Ishikawa (cell line): ENCODE data around the gene FASLG.

Experiments used
- CEBPB ChIP-seq: IDR thresholded peaks from 2 replicates; pipeline ENCODE4 v1.6.1; 2012
- CREB1 ChIP-seq: IDR thresholded peaks from 2 replicates; pipeline ENCODE4 v1.6.1; 2012; ENCODE audit warnings: low read depth
- EGR1 ChIP-seq: IDR thresholded peaks from 2 replicates; pipeline ENCODE4 v1.6.1; 2012
- EP300 ChIP-seq: IDR thresholded peaks from 2 replicates; pipeline ENCODE4 v1.6.1; 2012; ENCODE audit warnings: borderline replicate concordance
- FOXM1 ChIP-seq: IDR thresholded peaks from 2 replicates; pipeline ENCODE4 v1.6.1; 2012; ENCODE audit warnings: low read depth, borderline replicate concordance
- MAX ChIP-seq: IDR thresholded peaks from 2 replicates; pipeline ENCODE4 v1.6.1; 2012
- NFIC ChIP-seq: IDR thresholded peaks from 2 replicates; pipeline ENCODE4 v1.6.1; 2012
- RAD21 ChIP-seq: IDR thresholded peaks from 2 replicates; pipeline ENCODE4 v1.6.1; 2012; ENCODE audit warnings: low read depth
- REST ChIP-seq: IDR thresholded peaks from 2 replicates; pipeline ENCODE4 v1.6.1; 2012; ENCODE audit warnings: low read depth, mild to moderate bottlenecking
- TAF1 ChIP-seq: IDR thresholded peaks from 2 replicates; pipeline ENCODE4 v1.6.1; 2012; ENCODE audit warnings: low read depth, mild to moderate bottlenecking
- TCF12 ChIP-seq: IDR thresholded peaks from 2 replicates; pipeline ENCODE4 v1.6.1; 2012; ENCODE audit warnings: low read depth
- TEAD4 ChIP-seq: IDR thresholded peaks from 2 replicates; pipeline ENCODE4 v1.6.1; 2012
- YY1 ChIP-seq: IDR thresholded peaks from 2 replicates; pipeline ENCODE4 v1.6.1; 2012; ENCODE audit warnings: low read depth
- ZBTB7A ChIP-seq: IDR thresholded peaks from 2 replicates; pipeline ENCODE4 v1.6.1; 2012; ENCODE audit warnings: low read depth
- TF ChIP-seq, protein P1 (sequence below): IDR thresholded peaks from 2 replicates; pipeline ENCODE4 v1.6.1; 2012

Gene FASLG

GRCh38 chr1:172650474-172651193 is 8.3 kb upstream of the FASLG start:
- no peak for TF ChIP-seq MAX

DNA sequence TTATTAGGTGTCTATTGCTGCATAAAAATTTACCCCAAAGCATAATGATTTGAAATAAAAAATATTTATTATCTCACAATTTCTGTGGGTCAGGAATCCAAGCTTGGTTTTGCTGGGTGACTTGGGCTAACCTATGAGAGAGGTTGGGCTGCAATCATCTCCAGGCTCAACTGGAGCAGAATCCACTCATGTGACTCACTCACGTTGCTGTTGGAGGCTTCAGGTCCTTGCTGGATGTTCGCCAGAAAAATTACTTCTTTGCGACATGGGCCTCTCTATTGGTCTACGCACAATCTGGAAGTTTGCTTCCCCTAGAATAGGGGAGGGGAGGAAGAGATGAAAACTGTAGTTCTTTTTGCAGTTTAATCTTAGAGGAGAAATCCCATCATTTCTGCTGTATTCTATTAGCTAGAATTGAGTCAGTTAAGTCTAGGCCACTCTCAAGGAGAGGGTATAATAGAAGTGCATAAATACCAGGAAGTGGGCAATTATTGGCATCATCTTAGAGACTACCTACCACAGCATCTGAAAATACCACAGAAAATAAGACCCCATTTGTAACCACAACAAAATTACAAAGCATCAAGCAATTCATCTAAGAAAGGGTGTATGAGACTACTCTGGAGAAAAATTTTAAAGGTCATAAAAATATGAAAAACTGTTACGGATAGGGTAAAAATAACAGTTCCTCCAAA is 5.7 kb upstream of the FASLG start:
- TF ChIP-seq, protein P1, sequence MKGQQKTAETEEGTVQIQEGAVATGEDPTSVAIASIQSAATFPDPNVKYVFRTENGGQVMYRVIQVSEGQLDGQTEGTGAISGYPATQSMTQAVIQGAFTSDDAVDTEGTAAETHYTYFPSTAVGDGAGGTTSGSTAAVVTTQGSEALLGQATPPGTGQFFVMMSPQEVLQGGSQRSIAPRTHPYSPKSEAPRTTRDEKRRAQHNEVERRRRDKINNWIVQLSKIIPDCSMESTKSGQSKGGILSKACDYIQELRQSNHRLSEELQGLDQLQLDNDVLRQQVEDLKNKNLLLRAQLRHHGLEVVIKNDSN = 0 out of 2 replicates have a peak, but pooled peaks have one; percentile 19
- TF ChIP-seq NFIC (0 out of 2 replicates have a peak, but pooled peaks have one; percentile 17), RAD21 (no peak)

DNA sequence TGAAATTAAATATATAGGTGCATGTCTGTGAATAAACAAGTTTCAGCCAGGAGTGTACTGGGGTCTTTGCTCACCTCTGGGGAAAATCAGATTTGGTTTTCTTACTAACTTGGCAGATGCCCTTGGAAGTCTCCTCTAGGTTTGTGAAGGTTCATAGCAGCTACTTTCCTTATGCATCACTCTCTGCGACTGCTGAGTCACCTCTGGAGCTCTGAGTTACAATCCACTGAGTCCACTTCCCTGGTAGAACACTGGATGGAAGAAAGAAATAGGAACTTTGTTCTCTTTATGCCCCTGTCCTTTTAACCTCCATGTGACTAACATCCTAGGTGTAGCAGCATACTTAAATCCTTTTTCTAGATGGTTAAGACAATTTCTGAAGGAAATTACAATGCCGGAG is 4.4 kb upstream of the FASLG start:
- no peak for TF ChIP-seq FOXM1
- TF ChIP-seq CEBPB = no peak
- TF ChIP-seq MAX = no peak
- no peak for TF ChIP-seq ZBTB7A
- TF ChIP-seq NFIC = no peak
- TF ChIP-seq, protein P1 = no peak
- TF ChIP-seq REST = no peak

- TF ChIP-seq REST = no peak
- TF ChIP-seq TEAD4 = no peak
- no peak for TF ChIP-seq EGR1
- no peak for TF ChIP-seq EP300
- no peak for TF ChIP-seq MAX
- no peak for TF ChIP-seq YY1
- no peak for TF ChIP-seq CREB1
- TF ChIP-seq ZBTB7A = no peak
- TF ChIP-seq TAF1 = no peak
- TF ChIP-seq CEBPB = no peak
- no peak for TF ChIP-seq NFIC
- TF ChIP-seq RAD21 = no peak
These were observed 2.3 kb upstream of the FASLG start for GRCh38 chr1:172656576-172656975.

GRCh38 chr1:172657586-172657985 is 1.3 kb upstream of the FASLG start:
- no peak for TF ChIP-seq NFIC
- no peak for TF ChIP-seq ZBTB7A
- TF ChIP-seq CEBPB = no peak
- TF ChIP-seq TEAD4 = no peak
- TF ChIP-seq FOXM1 = no peak
- TF ChIP-seq EGR1 = no peak
- TF ChIP-seq RAD21 = no peak
- TF ChIP-seq TAF1 = no peak
- no peak for TF ChIP-seq TCF12
- no peak for TF ChIP-seq EP300
- TF ChIP-seq MAX = no peak
- TF ChIP-seq REST = no peak
- TF ChIP-seq, protein P1 = no peak
- TF ChIP-seq CREB1 = no peak
- no peak for TF ChIP-seq YY1
